HG02885 (cell line): ENCODE data around the gene CRIM1.

Source experiments
- ATAC-seq: cut with Tn5 transposase; IDR thresholded peaks from one replicate; pipeline ENCODE4 v1.9.1; 2021; ENCODE audit warnings: mild to moderate bottlenecking; ENCODE audit not compliant: unreplicated experiment, poor library complexity

Gene CRIM1

DNA sequence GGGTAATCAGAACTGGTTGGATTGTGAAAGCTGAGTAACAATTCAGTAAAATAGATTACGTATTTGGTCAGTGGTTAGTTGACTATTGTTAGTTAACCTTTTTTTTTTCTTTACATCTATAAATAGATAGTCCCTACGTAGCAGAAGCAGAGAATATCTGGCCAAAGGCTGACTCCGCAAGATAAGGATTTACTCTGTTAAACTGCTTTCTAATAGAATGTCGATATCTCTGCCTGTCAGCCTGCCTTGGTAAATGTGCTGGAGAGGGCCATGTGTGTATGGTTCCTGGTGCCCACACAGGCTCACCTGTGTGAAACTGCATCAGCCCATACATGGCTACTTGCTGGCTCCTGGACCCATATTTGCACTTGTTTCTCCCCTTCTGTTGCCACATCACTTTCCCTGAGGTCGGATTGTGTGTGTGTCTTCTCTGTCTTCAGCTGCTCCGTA, 94.4 kb downstream of the CRIM1 start:
- ATAC-seq: no peak

DNA sequence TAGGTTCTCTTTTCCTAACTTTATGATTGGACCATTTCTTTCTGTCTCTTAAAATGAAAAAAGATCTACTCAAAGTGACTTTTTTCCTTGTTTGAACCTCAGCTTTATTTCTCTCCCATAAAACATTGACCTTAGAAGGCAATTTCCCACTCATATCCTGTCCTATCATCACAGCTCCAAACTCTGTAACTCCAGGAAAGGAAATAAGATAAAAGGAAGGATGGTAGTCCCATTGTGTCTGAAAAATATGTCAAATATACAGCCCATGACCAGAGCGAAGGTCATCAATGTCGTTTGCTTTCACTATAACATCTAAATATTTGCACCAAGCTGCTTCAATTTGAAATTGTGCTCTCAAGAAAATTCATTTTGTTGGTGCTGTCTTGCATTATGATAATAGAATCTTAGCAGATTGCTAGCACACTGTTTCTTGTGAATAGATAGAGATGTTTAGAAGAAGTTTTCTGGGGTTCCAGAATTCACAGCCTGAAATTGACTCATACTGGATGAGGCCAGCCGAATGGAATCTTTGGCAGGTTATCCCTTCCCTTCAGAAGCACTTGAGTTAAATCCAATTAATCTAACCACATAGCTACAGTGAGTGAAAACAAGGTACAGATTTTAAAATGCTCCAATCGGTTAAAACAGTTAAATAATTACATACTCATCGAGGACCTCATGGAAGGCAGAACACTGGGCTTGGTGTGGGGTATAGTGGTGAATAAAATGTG, 95.1 kb downstream of the CRIM1 start:
- ATAC-seq: no peak

DNA sequence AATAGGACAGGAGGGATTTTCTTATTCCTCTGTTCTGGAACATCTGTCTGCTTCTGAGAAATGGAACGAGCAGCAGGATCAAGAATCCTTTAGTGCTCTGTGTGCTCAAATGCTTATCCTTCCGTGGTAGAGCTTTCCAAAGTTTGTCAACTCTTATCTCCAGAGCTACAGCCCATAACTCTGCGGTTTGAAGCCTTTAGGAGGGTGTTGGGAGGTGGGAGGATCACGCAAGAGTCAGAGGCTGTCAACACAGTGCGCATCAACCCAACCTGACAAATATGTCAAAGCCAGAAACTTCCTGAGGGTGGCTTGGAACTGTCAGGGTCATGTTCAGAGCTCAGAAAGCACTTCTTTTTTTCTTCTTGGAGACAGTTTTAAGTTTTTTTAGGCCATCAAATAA, 95.9 kb downstream of the CRIM1 start:
- ATAC-seq: no peak

DNA sequence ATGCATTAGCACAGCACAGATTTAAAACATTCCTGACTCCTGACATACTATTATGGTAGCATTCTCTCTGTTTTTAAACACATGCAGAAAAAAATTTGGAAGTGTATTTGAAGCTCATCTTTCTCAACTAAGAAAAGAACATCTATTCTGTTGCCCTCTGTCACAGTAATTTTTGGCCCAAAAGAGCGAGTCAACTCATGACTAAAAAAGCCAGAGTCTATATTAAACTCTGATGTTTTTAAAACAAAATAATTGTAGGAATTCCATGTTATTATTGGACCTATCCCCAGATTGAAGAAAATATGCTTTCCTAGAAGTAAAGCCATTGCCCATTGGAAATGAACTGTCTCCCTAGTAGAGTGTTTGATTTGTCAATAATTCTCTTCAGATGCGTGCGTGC, 96.7 kb downstream of the CRIM1 start:
- ATAC-seq: no peak

- ATAC-seq: no peak
Observed at GRCh38 chr2:36453652-36454051, 98.1 kb downstream of the CRIM1 start.

- no peak for ATAC-seq
Observed at GRCh38 chr2:36455011-36455410, 99.4 kb downstream of the CRIM1 start.

DNA sequence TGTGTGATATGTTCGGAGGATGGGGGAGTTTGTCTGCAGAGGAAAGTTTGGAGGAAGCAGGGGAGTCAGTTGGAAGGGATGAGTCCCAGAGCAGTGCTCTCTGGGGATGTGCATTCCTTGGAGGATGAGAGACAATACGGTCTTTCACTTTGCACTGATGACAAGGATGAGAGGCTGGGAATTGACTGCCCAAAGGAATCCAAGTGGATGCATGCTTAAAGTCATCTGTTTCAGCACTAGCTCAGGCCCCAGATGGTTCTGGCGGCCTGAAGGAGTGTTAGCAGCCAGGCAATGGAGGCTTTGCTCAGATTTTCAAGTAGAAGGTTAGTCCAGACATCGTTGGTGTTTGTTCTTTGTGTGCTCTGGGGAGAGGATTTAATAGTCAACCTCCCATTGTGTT, 100.2 kb downstream of the CRIM1 start:
- ATAC-seq: no peak

GRCh38 chr2:36456227-36457175, 100.9 kb downstream of the CRIM1 start:
- no peak for ATAC-seq

DNA sequence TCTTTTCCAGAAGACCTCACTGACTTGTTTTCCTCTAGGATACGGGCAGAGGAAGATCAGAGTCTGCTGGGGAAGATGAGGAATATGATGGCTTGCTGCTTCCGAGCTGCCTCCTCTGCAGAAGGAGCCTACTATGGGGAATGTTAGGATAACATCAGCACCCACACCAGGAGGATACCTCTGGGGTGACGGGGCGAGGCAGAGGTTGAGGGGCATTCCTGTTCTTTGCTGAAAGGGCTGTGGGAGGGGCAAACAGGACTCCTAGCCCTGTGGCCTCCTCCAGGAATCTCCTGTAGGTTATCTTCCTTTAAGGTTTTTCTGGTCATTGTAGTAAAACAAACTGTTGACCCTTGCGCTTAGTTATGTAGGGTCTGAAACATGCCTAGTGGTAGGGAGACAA, 102.5 kb downstream of the CRIM1 start:
- ATAC-seq: no peak

- ATAC-seq: no peak
Observed at GRCh38 chr2:36459725-36460137, 104.2 kb downstream of the CRIM1 start.

- ATAC-seq: peak; percentile 87
Observed at GRCh38 chr2:36461039-36461681, 105.6 kb downstream of the CRIM1 start.

GRCh38 chr2:36462311-36462935, 106.8 kb downstream of the CRIM1 start:
- no peak for ATAC-seq

GRCh38 chr2:36463365-36463764, 107.8 kb downstream of the CRIM1 start:
- no peak for ATAC-seq

- ATAC-seq: no peak
Observed at GRCh38 chr2:36464006-36464721, 108.6 kb downstream of the CRIM1 start.

DNA sequence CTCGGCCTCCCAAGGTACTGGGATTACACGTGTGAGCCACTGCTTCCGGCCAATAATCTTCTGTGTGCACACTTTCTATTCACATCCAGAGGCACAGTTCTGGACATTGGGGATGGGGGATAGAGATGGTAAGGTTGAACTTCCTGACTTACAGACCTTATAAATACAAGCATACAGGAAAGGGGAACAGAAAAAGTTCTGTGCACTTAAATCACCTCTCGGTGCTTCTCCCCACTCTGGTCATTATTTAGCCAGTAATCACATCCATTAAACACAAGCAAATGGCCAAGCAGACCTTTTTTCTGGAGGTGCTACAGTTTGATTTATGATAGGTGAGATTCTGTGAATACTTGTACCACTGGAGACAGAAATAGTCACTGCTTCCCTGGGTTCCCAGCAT, 110.6 kb downstream of the CRIM1 start:
- ATAC-seq: no peak

- no peak for ATAC-seq
Observed at GRCh38 chr2:36468463-36469105, 113.0 kb downstream of the CRIM1 start.

DNA sequence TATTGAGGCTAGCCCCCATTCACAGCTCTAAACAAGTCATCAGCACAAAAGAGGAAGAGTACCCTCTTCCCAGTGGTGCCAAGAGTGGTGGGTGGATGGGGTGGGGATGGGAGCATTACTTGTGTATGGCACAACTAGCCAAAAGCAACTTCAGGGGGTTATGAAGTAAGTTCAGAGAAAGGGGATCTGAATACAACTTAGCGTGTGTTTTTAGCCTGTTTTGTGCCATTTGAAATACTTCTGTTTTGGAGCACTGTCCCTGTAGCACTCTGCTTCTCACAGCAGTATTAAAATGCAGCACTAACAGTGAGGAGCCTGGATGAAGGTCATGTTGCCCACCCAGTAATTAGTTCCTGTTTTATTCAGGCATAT, 113.5 kb downstream of the CRIM1 start:
- no peak for ATAC-seq

DNA sequence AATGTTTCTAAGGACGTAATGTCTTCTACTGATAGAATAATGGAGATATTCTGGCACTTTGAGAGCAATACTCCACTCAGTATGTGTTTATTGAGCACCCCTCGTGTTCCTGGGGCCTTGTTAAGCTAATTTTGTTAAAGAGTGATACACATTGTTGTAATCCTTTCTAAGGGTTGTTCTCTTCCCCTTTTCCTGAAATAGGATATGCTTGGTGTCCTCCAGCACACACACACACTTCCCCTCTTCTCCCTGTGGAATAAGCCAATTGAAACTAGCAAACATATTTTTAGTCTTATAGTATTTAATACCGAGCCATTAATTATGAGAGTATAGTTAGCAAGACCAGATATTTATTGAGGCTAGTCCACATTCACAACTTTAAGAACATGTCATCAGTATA, 114.1 kb downstream of the CRIM1 start:
- no peak for ATAC-seq

DNA sequence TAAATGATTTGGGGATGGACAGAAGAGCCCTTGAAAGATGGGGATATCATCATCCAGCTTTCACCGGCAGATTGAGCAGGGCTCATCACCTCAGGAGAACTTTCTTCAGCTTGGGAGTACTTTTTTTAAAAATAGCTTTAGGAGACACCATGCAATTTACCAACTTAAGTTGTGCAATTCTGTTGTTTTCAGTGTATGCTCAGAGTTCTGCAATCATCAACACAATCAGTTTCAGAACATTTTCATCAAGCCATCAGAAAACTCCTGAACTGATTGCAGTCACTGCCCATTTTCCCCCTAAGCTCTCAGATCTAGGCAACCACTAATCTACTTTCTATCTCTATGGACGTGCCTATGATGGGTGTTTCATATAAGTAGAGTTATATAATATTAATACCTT, 117.7 kb downstream of the CRIM1 start:
- ATAC-seq: no peak
